Gastrocnemius medialis (tissue), 4 donors: ENCODE data around the gene NDOR1. TPM values are rescaled to one million over a fixed set of nuclear protein-coding genes. Genes with fewer than 3 reads are reported as not detected.
A peak's percentile ranks its signal among the peaks of the same experiment; 100 is the strongest.

Source experiments
- ATAC-seq, 2 donors: fragments of 150-250 bp; one replicate each; pipeline ENCODE4 v1.9.1; 2016
- DNase-seq, 2 donors: peaks; one replicate each; pipeline ENCODE4 v3.0.0-alpha.2; 2019
- H3K27ac ChIP-seq, 4 donors: fragments of 200-600 bp; sonication (generic); 1 replicate in 1 of 4; 2 replicates in 3 of 4; pipeline ENCODE4 v1.5.1; 2016 to 2018; ENCODE audit warnings: mild to moderate bottlenecking in 2 of 4, moderate library complexity in 1 of 4
- H3K27me3 ChIP-seq, 3 donors: fragments of 200-600 bp; sonication (generic) in 2 of 3; 1 replicate in 1 of 3; 2 replicates in 2 of 3; pipeline versions ENCODE4 v1.5.1 to v1.6.0; 2016 to 2019; ENCODE audit warnings: mild to moderate bottlenecking in 1 of 3, moderate library complexity in 1 of 3
- H3K36me3 ChIP-seq, 2 donors: fragments of 200-600 bp; sonication (generic) in 1 of 2; one replicate each; pipeline ENCODE4 v1.5.1; 2017 to 2018
- H3K4me1 ChIP-seq, 2 donors: fragments of 200-600 bp; sonication (generic) in 1 of 2; one replicate each; pipeline ENCODE4 v1.5.1; 2016 to 2017; ENCODE audit warnings: mild to moderate bottlenecking in 2 of 2
- H3K4me3 ChIP-seq, 4 donors: fragments of 200-600 bp; sonication (generic) in 3 of 4; 1 replicate in 1 of 4; 2 replicates in 3 of 4; pipeline ENCODE4 v1.5.1; 2016 to 2019; ENCODE audit warnings: mild to moderate bottlenecking in 2 of 4
- H3K9me3 ChIP-seq, 3 donors: fragments of 200-600 bp; sonication (generic) in 2 of 3; 1 replicate in 1 of 3; 2 replicates in 2 of 3; pipeline ENCODE4 v1.5.1; 2016 to 2019
- CTCF ChIP-seq, 5 experiments: fragments of 450-650 bp in 3 of 5; fragments of 200-600 bp in 2 of 5; sonication (generic) in 2 of 5; IDR thresholded peaks in 4 of 5; conservative IDR thresholded peaks in 1 of 5; 1 replicate in 4 of 5; 2 replicates in 1 of 5; pipeline ENCODE4 v1.5.1; 2016 to 2019; ENCODE audit warnings: antibody characterized with exemption in 5 of 5, mild to moderate bottlenecking in 3 of 5, moderate library complexity in 3 of 5
- POLR2A ChIP-seq, 2 donors: fragments of 450-650 bp; IDR thresholded peaks; one replicate each; pipeline ENCODE4 v1.6.1; 2017; ENCODE audit warnings: antibody characterized with exemption in 2 of 2, mild to moderate bottlenecking in 2 of 2, moderate library complexity in 2 of 2
- in situ Hi-C, 4 donors: fragments of 200-750 bp; cut with MboI; loops; one replicate each; pipeline versions ENCODE4 v1.15.0 to v1.8.0; 2017; ENCODE audit warnings: low sequenced_read_pairs in 4 of 4
- intact Hi-C: fragments of 100-400 bp; cut with DNase I; formaldehyde crosslinking; loops from one replicate; pipeline ENCODE4 v1.15.1; 2023; ENCODE audit warnings: low total_unique reads
- total RNA-seq, 4 donors: library from RNA; depleted of rRNA; stranded (reverse); fragments of >200 nt; gene quantifications; one replicate each; pipeline versions ENCODE4 v1.1.0 to v1.2.3, GENCODE V29; 2016

NDOR1 gene
- total RNA-seq, 4 donors from 2014 or later, result 2.4 to 5.0 (median 4.1) TPM

GRCh38 chr9:137189297-137190295, 15.9 kb upstream of the NDOR1 start:
- ATAC-seq (no peak), DNase-seq (no peak)
- Histone ChIP-seq H3K27ac (peak overlapping the region; percentile 85 to 98 (median 96)), H3K27me3 (no peaks in the 10 kb centered on the region), H3K4me1 (peaks cover 39 to 52% of the 10 kb centered on the region in 2 donors), H3K9me3 (no peaks in the 10 kb centered on the region), H3K4me3 (peak overlapping the region; percentile 68 to 100 (median 97)), H3K36me3 (peaks cover 0 to 27% of the 10 kb centered on the region in 2 donors)
- intact Hi-C loops (loop anchor here (2.0 kb wide), 1 partner anchor 51 kb away; the partner anchor contains the start of gene TUBB4B), in situ Hi-C loops (no loop called here)
- TF ChIP-seq CTCF (IDR thresholded peaks at IDR 0.05 in 4 of 5, conservative IDR thresholded peaks at IDR 0.05 in 1 of 5) (no peak), POLR2A (IDR thresholded peaks at IDR 0.05) (no peak)

GRCh38 chr9:137190315-137190856, 15.1 kb upstream of the NDOR1 start:
- H3K4me1 ChIP-seq, result peaks cover 39 to 54% of the 10 kb centered on the region in 2 donors
- no peak for ATAC-seq
- TF ChIP-seq POLR2A (IDR thresholded peaks at IDR 0.05), result no peak
- TF ChIP-seq CTCF (IDR thresholded peaks at IDR 0.05 in 4 of 5, conservative IDR thresholded peaks at IDR 0.05 in 1 of 5), result no peak
- DNase-seq, result no peak
- peaks cover 0 to 22% of the 10 kb centered on the region in 2 donors for H3K36me3 ChIP-seq
- H3K9me3 ChIP-seq, result no peaks in the 10 kb centered on the region
- H3K27me3 ChIP-seq, result no peaks in the 10 kb centered on the region
- intact Hi-C loops (no loop called here), in situ Hi-C loops (no loop called here)
- H3K4me3 ChIP-seq, result peak overlapping the region in 1 of 4 donors; percentile 96
- peak overlapping the region; percentile 85 to 98 (median 96) for H3K27ac ChIP-seq

GRCh38 chr9:137191245-137191644, 14.3 kb upstream of the NDOR1 start:
- in situ Hi-C loops, result no loop called here
- H3K27me3 ChIP-seq, result no peaks in the 10 kb centered on the region
- peak overlapping the region in 1 of 4 donors; percentile 97 for H3K27ac ChIP-seq
- H3K9me3 ChIP-seq, result no peaks in the 10 kb centered on the region
- no peak for ATAC-seq
- H3K4me1 ChIP-seq, result peaks cover 34 to 47% of the 10 kb centered on the region in 2 donors
- TF ChIP-seq CTCF (IDR thresholded peaks at IDR 0.05 in 4 of 5, conservative IDR thresholded peaks at IDR 0.05 in 1 of 5) (no peak), POLR2A (IDR thresholded peaks at IDR 0.05) (no peak)
- H3K4me3 ChIP-seq, result no peak overlapping the region
- H3K36me3 ChIP-seq, result peaks cover 0 to 22% of the 10 kb centered on the region in 2 donors
- intact Hi-C loops, result no loop called here
- DNase-seq, result no peak

GRCh38 chr9:137191691-137192447, 13.6 kb upstream of the NDOR1 start:
- Histone ChIP-seq H3K27ac (no peak overlapping the region), H3K9me3 (no peaks in the 10 kb centered on the region), H3K4me3 (no peak overlapping the region), H3K36me3 (peaks cover 0 to 22% of the 10 kb centered on the region in 2 donors), H3K27me3 (no peaks in the 10 kb centered on the region), H3K4me1 (peaks cover 28 to 41% of the 10 kb centered on the region in 2 donors)
- intact Hi-C loops (no loop called here), in situ Hi-C loops (no loop called here)
- DNase-seq (no peak), ATAC-seq (no peak)
- TF ChIP-seq POLR2A (IDR thresholded peaks at IDR 0.05) (no peak), CTCF (IDR thresholded peaks at IDR 0.05 in 4 of 5, conservative IDR thresholded peaks at IDR 0.05 in 1 of 5) (no peak)
